Adrenal gland (tissue), 5 donors: ENCODE results near the gene LACTBL1.

Experiments used
- POLR2A ChIP-seq, 2 donors: fragments of 450-650 bp; IDR thresholded peaks; one replicate each; pipeline ENCODE4 v1.6.1; 2017; ENCODE audit warnings: antibody characterized with exemption in 2 of 2, mild to moderate bottlenecking in 2 of 2, moderate library complexity in 1 of 2
- TF ChIP-seq, protein P1 (sequence below), 6 experiments: fragments of 450-650 bp in 4 of 6; fragments of 200-600 bp in 2 of 6; sonication (generic) in 1 of 6; IDR thresholded peaks; 1 replicate in 5 of 6; 2 replicates in 1 of 6; pipeline versions ENCODE4 v1.5.1 to v1.8.0; 2016 to 2021; ENCODE audit warnings: antibody characterized with exemption in 6 of 6, mild to moderate bottlenecking in 2 of 6, moderate library complexity in 1 of 6
- donor health status: DM: no; HTN: no; CAD: no.

- TF ChIP-seq, protein P1, sequence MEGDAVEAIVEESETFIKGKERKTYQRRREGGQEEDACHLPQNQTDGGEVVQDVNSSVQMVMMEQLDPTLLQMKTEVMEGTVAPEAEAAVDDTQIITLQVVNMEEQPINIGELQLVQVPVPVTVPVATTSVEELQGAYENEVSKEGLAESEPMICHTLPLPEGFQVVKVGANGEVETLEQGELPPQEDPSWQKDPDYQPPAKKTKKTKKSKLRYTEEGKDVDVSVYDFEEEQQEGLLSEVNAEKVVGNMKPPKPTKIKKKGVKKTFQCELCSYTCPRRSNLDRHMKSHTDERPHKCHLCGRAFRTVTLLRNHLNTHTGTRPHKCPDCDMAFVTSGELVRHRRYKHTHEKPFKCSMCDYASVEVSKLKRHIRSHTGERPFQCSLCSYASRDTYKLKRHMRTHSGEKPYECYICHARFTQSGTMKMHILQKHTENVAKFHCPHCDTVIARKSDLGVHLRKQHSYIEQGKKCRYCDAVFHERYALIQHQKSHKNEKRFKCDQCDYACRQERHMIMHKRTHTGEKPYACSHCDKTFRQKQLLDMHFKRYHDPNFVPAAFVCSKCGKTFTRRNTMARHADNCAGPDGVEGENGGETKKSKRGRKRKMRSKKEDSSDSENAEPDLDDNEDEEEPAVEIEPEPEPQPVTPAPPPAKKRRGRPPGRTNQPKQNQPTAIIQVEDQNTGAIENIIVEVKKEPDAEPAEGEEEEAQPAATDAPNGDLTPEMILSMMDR (IDR thresholded peaks at IDR 0.05): no peak
- TF ChIP-seq POLR2A (IDR thresholded peaks at IDR 0.05): no peak
Measured at GRCh38 chr1:22915816-22916470, 56.7 kb downstream of the LACTBL1 start.
